LNCAP (cell line): ENCODE results near the gene CDC45.

Experiments
- TF ChIP-seq, protein P1 (sequence below): fragments of 450-650 bp; IDR thresholded peaks from 2 replicates; pipeline ENCODE4 v1.5.1; 2017; ENCODE audit warnings: mild to moderate bottlenecking

Gene CDC45

DNA sequence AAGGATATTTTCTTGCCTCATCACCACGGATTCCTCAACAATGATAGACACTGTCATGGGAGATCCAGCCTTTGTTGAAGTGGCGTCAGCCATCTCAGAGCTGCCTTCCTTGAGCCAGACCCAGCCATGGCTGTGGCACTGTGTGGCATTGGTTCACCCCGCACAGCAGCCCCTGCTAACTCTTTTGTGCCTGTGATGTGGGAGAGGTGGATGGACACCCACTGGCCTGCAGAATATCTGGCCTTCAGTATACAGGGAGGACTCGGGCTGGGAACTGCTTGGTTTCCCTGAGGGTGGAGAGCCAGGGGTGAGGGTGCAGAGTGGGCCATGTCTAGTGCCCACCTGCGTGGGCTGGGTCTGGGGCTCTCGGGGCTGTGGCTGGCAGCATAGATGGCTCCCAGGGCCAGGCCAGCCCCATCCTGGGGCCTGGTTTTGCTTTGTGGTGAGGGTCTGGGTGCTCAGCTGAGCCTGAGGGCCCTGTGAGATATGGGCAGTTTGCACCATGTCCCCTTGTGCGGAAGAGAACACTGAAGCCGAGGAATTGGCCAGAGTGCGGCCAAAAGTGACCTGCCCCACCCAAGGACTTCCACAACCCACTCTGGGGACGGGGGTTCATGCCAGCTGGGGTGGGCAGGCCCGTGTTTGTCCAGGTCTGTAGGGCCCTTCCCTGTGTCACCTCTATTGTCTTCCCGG, 38.3 kb downstream of the CDC45 start:
- TF ChIP-seq, protein P1, sequence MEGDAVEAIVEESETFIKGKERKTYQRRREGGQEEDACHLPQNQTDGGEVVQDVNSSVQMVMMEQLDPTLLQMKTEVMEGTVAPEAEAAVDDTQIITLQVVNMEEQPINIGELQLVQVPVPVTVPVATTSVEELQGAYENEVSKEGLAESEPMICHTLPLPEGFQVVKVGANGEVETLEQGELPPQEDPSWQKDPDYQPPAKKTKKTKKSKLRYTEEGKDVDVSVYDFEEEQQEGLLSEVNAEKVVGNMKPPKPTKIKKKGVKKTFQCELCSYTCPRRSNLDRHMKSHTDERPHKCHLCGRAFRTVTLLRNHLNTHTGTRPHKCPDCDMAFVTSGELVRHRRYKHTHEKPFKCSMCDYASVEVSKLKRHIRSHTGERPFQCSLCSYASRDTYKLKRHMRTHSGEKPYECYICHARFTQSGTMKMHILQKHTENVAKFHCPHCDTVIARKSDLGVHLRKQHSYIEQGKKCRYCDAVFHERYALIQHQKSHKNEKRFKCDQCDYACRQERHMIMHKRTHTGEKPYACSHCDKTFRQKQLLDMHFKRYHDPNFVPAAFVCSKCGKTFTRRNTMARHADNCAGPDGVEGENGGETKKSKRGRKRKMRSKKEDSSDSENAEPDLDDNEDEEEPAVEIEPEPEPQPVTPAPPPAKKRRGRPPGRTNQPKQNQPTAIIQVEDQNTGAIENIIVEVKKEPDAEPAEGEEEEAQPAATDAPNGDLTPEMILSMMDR, result no peak

DNA sequence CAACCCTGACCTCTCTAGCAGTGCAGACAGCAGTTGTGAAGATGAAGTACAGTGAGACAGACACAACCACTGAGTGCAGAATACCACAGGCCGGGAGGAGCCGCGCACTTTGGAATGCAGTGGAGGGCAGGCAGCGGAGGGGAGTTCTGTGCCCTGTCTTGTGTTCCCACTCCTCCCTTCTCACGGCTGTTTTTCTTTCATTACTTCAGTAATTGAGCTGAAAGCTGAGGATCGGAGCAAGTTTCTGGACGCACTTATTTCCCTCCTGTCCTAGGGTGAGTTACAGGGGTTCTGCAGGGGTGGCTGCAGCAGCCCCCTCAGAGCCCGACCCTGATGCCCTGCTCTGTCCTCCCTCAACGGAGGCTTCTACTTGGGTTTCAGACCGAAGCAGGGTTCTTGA, 38.9 kb downstream of the CDC45 start:
- TF ChIP-seq, protein P1, result no peak

DNA sequence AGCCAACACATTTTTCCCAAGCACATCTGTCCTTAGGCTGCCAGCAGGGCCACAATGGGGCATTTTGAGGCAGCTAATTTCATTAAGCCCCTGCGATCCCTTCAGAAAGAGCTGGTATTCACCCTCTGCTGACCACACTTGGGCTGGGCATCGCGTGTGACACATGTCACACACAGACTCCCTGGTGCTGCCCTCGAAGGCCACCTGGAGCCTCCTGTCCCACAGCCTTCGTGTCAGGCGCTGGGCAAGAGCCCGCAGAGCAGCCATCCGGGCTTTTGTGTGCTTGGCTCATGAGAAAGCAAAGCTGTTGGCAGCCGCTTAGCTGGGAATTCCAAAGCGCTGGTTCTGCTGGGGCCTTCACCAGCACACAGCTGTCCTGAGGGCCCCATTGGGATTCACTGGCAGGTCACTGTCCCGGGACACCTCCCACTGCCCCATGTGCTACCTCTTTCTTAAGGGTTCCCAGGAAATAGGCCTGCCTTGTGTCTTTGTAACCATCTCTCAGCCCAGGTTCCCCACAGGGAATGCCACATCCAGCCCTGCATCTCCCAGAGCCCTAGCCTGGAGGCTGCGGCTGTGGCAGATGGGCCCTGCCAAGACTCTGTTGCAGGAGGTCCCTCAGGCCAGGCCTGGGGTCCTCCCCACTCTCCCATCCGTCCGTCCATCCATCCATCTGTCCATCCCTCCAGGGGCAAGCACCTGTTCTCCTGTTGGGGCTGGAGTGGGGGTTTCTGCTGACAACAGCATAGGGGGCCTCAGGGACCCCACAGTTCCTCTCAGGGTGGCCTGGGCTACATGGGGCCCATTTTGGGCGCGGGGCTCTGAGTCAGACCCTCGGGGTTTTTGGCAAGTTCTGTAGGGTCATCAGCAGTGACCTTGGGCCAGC, 39.6 kb downstream of the CDC45 start:
- TF ChIP-seq, protein P1, result no peak

DNA sequence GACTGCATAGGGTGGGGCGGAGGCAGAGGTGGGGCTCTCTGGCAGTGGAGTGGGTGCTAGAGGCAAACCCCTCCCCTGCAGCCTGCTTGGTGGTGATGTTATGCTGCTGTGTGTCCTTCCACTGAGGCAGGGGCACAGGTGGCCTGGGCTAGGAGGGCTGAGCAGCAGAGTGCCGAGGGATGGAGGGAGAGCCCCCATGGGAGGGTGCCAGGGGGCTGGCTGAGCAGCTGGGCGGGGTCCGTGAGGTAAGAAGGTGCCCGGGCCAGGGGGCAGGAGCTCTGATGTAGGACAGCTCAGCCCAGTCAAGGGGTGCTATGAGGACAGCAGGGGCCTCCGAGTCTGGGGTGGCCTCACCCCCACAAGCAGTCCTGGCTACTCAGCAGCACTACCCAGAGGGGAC, 40.3 kb downstream of the CDC45 start:
- TF ChIP-seq, protein P1, result no peak

DNA sequence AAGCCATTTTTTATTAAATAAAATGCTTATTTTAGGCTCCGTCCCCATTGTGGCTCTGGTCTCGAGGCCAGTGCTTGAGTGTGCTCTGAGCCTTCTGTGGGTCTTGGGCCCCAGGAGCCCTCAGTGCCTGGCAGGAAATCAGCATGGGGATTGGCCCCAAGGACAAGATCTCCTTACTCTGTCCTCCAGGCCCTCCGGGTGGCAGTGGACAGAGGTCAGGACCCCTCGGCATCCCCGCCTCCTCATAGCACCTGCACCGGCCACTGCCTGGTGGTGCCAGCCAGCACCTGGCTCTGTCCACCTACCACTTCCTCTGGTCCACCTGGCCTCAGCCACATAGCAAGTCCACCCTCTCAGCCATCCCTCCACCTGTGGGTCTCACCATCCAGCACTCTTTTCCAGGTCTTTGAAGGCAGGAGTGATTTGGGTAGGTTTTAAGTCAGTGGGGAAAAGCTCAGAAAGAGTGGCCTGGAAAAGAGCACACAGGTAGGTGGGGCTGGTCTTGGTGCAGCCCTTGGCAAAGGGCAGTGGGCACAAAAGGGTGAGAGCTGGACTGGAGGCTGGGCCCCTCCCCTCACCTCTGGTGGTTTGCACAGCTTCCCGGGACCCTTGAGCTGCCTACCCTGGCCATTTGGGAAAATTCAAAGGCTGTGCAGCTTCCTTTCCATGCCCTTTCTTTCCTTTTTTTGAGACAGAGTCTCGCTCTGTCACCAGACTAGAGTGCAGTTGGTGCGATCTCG, 41.0 kb downstream of the CDC45 start:
- TF ChIP-seq, protein P1, result no peak

DNA sequence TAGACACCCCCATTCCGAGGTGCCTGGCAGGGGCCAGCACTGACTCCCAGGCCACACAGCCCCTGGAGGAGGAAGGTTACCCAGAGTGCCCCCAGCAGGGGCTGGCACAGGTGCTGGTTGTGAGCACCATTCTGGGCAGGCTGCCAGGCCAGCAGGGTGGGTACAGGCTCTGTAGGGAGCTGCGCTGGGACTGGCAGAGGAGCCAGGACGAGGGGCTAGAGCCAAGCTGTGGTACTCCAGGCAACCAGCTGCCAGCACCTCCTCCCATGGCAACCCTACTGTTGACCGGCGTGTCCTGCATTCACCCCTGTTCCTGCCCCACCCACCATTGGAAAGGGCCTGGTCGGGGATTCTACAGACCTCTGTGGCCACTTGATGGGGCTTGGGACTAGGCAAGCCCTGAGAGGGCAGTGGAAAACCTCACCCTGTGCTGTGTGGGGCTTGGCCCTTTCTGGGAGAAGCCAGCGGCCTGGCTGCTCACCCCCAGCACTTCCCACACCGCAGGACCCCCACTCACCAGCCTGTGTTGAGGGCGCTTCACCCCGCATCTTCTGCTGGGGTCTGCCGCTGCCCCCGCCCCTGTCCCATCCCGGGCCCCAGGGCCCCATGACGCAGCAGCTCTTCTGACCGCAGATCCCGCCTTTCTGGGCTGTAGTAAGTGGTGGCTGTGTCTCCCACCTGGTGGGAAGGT, 42.6 kb downstream of the CDC45 start:
- TF ChIP-seq, protein P1, result no peak

DNA sequence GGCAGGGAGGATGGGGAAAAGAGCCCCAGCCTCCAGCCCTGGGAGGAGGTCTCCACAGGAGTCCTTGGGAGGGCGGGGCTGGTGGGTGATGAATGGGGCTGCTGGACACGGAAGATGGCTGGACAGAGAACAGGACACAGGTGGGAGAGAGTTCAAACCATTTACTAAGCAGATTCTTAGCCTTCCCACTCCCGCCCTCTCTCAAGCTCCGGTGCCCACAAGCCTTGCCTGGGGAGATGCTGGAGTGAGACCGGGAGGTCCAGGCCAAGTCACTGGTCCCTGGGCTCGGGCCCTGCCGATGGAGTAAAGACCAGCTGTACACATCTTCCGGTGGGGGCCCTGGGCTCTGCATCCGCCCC, 43.1 kb downstream of the CDC45 start:
- TF ChIP-seq, protein P1, result no peak
